ENCODE measurements around the gene MRM2.

GRCh38 chr7:2196381-2197378, 45.3 kb downstream of the MRM2 start:
- TF ChIP-seq POLR2AphosphoS5 (IDR thresholded peaks at IDR 0.05) = no peak
- TF ChIP-seq CTCF (IDR thresholded peaks at IDR 0.05) = no peak
- no peak for TF ChIP-seq POLR2A (IDR thresholded peaks at IDR 0.05)
- TF ChIP-seq EP300 (IDR thresholded peaks at IDR 0.05) = no peak

All from upper lobe of left lung (tissue), 4 donors.